Bronchial epithelial cell (primary cell): ENCODE data around the gene DGKI. TPM values are rescaled to one million over a fixed set of nuclear protein-coding genes. Genes with fewer than 3 reads are reported as not detected.

Experiments
- DNase-seq: peaks from one replicate; pipeline ENCODE4 v3.0.0-alpha.2; 2010; ENCODE audit warnings: low read depth
- FAIRE-seq: peaks from 2 replicates; lab custom pipeline; 2011; peaks lifted over from hg19 to GRCh38; lab: Jason Lieb, UNC
- H3K27me3 ChIP-seq: 2 replicates; pipeline ENCODE4 v1.5.1; 2011; ENCODE audit warnings: low read length; ENCODE audit not compliant: control insufficient read depth, insufficient read depth
- H3K36me3 ChIP-seq: 2 replicates; pipeline ENCODE4 v1.5.1; 2011; ENCODE audit warnings: low read length; ENCODE audit not compliant: control insufficient read depth, insufficient read depth
- H3K4me3 ChIP-seq: 2 replicates; pipeline ENCODE4 v1.5.1; 2011; ENCODE audit warnings: mild to moderate bottlenecking, low read depth, low read length, control low read depth
- CTCF ChIP-seq: IDR thresholded peaks from 2 replicates; pipeline ENCODE4 v1.5.1; 2011; ENCODE audit warnings: mild to moderate bottlenecking, moderate library complexity, low read length, control low read depth, inconsistent platforms; ENCODE audit not compliant: insufficient read depth, severe bottlenecking
- total RNA-seq: library from RNA; depleted of rRNA; stranded (reverse); fragments of >200 nt; gene quantifications from 2 replicates; pipeline ENCODE4 v1.2.1, GENCODE V29; 2014

Gene DGKI
- total RNA-seq, 1 donor from 2014 or later, result under 0.01 TPM

GRCh38 chr7:137753067-137753466 lies 93.7 kb downstream of the DGKI start:
- Histone ChIP-seq H3K36me3 (no peaks in the 10 kb centered on the region), H3K4me3 (no peak overlapping the region), H3K27me3 (peaks cover 4% of the 10 kb centered on the region)
- no peak for DNase-seq
- TF ChIP-seq CTCF, result no peak
- FAIRE-seq, result no peak

GRCh38 chr7:137751361-137752009 lies 95.3 kb downstream of the DGKI start:
- no peaks in the 10 kb centered on the region for H3K36me3 ChIP-seq
- TF ChIP-seq CTCF, result no peak
- peaks cover 4% of the 10 kb centered on the region for H3K27me3 ChIP-seq
- FAIRE-seq (no peak), DNase-seq (no peak)
- H3K4me3 ChIP-seq, result no peak overlapping the region

- Histone ChIP-seq H3K27me3 (no peaks in the 10 kb centered on the region), H3K36me3 (no peaks in the 10 kb centered on the region), H3K4me3 (no peak overlapping the region)
- DNase-seq (no peak), FAIRE-seq (no peak)
- TF ChIP-seq CTCF, result no peak
These were observed 99.3 kb downstream of the DGKI start for GRCh38 chr7:137747359-137748031.

GRCh38 chr7:137743021-137743420 lies 103.8 kb downstream of the DGKI start:
- no peaks in the 10 kb centered on the region for H3K36me3 ChIP-seq
- no peak for FAIRE-seq
- no peak overlapping the region for H3K4me3 ChIP-seq
- no peaks in the 10 kb centered on the region for H3K27me3 ChIP-seq
- no peak for TF ChIP-seq CTCF
- no peak for DNase-seq

- H3K27me3 ChIP-seq, result no peaks in the 10 kb centered on the region
- H3K36me3 ChIP-seq, result no peaks in the 10 kb centered on the region
- no peak for DNase-seq
- FAIRE-seq, result no peak
- H3K4me3 ChIP-seq, result no peak overlapping the region
- TF ChIP-seq CTCF, result no peak
These were observed 104.7 kb downstream of the DGKI start for GRCh38 chr7:137742051-137742450.
